Fibroblast of villous mesenchyme (primary cell): ENCODE measurements around the gene RASSF3. TPM values are rescaled to one million over a fixed set of nuclear protein-coding genes. Genes with fewer than 3 reads are reported as not detected.
"Not testable (repeated sequence)": the region's sequence is repeated elsewhere in the genome, so short reads cannot be mapped to it uniquely, and the experiment has no call there.

Source experiments
- DNase-seq: peaks from one replicate; pipeline ENCODE4 v3.0.0-alpha.2; 2010; ENCODE audit warnings: low read depth
- H3K4me3 ChIP-seq: 2 replicates; pipeline ENCODE4 v1.5.1; 2011; ENCODE audit warnings: low read depth, mild to moderate bottlenecking, low read length
- total RNA-seq: library from RNA; depleted of rRNA; stranded (reverse); fragments of >200 nt; gene quantifications from 2 replicates; pipeline ENCODE4 v1.2.3, GENCODE V29; 2012
- TF ChIP-seq, protein P1 (sequence below): IDR thresholded peaks from 2 replicates; pipeline ENCODE4 v1.5.1; 2012; ENCODE audit warnings: low read depth, mild to moderate bottlenecking, low read length; ENCODE audit not compliant: insufficient read depth

RASSF3 gene
- total RNA-seq, 1 donor, result 31.1 TPM

- H3K4me3 ChIP-seq, result no peak overlapping the region
- TF ChIP-seq, protein P1, sequence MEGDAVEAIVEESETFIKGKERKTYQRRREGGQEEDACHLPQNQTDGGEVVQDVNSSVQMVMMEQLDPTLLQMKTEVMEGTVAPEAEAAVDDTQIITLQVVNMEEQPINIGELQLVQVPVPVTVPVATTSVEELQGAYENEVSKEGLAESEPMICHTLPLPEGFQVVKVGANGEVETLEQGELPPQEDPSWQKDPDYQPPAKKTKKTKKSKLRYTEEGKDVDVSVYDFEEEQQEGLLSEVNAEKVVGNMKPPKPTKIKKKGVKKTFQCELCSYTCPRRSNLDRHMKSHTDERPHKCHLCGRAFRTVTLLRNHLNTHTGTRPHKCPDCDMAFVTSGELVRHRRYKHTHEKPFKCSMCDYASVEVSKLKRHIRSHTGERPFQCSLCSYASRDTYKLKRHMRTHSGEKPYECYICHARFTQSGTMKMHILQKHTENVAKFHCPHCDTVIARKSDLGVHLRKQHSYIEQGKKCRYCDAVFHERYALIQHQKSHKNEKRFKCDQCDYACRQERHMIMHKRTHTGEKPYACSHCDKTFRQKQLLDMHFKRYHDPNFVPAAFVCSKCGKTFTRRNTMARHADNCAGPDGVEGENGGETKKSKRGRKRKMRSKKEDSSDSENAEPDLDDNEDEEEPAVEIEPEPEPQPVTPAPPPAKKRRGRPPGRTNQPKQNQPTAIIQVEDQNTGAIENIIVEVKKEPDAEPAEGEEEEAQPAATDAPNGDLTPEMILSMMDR, result no peak
- DNase-seq, result no peak
These were observed 77.9 kb downstream of the RASSF3 start for GRCh38 chr12:64688219-64688618.

DNA sequence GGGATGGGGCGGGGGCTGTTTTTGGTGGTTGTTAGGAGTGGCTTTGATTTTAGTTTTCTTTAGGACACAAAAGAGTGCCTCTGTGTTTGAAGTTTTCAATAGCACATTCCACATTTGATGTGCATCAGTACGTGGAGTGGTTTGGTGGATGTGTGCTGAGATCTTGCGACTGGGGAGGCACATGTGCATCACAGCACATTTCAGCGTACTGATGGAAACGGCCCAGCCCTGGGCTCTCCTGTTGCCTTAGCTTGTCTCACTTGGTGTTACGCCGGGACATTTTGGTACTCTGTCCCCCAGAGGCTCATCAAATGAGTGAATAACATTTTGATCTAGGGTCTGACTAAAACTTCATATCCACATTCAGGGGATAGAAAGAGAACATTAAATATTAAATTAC, 78.4 kb downstream of the RASSF3 start:
- no peak for DNase-seq
- TF ChIP-seq, protein P1, result no peak
- H3K4me3 ChIP-seq, result no peak overlapping the region

DNA sequence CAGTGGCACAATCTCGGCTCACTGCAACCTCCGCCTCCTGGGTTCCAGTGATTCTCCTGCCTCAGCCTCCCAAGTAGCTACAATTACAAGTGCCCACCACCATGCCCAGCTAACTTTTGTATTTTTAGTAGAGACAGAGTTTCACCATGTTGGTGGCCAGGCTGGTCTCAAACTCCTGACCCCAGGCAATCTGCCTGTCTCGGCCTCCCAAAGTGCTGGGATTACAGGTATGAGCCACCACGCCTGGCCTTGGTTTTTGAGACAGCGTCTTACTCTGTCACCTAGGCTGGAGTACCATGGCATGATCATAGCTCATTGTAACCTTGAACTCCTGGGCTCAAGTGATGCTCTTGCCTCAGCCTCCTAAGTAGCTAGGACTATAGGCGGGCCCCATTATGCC, 79.9 kb downstream of the RASSF3 start:
- not testable (repeated sequence) for H3K4me3 ChIP-seq, DNase-seq

DNA sequence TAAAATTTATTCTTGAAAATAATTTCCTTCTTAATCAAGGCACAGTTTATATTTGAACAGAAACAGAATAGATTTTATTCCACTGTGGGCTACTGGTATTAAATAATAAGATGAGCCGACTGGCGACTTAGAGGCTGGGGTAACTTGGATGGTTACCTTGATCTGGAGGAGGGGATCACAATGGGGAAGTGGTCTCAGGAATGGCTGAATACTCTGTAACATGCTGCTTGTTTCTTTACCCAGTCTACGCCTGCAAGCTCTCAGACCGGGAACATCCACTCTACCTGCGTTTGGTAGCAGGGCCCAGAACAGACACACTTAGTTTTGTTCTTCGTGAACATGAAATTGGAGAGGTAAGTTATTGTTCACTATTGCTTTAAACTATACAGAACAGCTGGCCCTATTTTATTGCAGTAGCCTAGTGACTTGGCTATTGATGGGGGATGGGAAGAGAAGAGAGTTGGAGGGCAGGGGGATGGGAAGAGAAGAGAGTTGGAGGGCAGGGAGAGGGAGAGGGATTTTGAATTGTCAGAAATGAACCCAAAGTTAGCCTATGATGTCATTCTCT, 81.0 kb downstream of the RASSF3 start:
- TF ChIP-seq, protein P1, result no peak
- H3K4me3 ChIP-seq, result no peak overlapping the region

DNA sequence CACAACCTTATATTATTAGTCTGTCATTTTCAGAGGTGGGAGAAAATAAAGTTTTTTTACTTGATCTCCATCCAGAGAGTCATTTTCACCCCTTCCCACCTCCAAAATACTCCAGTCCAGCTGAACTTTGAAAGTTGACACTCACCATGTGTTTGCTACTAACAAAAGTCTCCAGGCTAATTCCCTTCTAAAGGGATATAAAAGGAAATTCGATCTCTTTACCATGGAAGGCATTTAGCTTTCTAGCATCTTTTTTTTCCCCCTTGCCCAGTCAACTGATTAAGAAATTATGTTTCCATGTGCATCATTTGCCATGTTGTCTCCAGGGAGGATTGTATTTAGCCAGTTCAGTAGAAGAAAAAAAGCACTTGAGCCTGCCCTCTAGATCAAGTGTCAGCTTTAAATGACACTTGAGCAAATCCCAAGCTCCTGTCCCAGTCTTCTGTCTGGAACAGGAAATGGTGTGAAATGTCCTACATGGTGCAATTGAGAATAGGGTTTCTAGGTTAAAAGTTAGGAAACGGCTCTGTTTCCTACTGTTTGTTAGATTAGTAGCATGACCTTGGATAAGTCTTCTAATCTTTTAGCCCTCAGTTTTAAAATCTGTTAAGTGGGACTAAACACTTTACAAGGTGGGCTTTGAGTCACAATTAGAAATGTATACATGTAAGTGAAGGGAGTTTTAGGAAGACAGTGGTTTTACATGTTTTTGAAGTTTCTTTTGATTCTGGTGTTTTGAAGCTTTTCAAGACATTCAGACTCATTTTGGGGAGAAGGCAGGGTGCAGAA, 81.7 kb downstream of the RASSF3 start:
- H3K4me3 ChIP-seq, result no peak overlapping the region
- TF ChIP-seq, protein P1, result no peak
- DNase-seq, result peak; percentile 52

More for the DNA sequence above, 81.0 kb downstream of the RASSF3 start:
- DNase-seq, result no peak

DNA sequence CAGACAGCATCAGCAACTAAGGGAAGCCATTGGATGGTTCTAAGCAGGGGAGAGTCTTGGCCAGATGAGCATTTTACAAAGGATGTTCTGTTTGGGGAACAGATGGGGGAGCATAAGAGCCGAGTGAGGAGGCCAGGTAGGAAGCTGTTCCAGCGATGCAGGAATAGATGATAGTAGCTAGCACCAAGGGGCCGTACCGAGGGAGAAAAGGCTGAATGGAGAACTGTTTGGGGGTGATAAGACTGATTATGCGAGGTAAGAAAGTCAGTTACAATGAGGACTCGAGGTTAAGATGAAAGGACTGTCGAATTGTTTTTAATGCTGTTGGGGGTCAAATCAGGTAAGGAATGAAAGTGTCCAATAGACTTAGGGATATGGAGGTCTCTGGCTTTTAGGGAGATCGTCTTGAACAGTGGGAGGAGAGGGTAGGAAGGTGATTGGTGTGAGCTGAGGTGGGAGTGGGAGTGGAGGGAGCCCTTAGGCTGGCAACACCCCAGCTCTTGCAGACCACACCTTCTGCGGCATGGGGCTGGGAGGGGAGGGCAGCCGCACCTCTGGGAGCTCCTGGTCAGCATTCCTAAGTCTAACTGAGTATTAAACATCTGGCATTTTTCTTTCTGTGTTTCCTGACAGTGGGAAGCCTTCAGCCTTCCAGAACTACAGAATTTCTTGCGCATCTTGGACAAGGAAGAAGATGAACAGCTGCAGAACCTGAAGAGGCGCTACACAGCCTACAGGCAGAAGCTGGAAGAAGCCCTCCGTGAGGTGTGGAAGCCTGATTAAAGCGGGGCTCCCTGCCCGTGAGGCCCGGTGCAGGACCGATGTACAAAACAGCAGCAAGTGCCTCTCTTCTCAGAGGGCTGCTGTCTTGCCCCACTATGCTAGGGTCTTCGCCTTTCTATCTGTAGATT, 84.1 kb downstream of the RASSF3 start:
- DNase-seq, result no peak
- no peak overlapping the region for H3K4me3 ChIP-seq
- TF ChIP-seq, protein P1, result no peak

- TF ChIP-seq, protein P1, result no peak
- no peak for DNase-seq
- no peak overlapping the region for H3K4me3 ChIP-seq
These were observed 85.3 kb downstream of the RASSF3 start for GRCh38 chr12:64695550-64695949.
